Activated T-cell treated with anti-CD3 and anti-CD28 coated beads, Interleukin-2, amount 50 U/mL, for 4 hours (primary cell): Measurements from ENCODE around the gene ROBO1. TPM values are rescaled to one million over a fixed set of nuclear protein-coding genes. Genes with fewer than 3 reads are reported as not detected.

ENCODE experiments used
- ATAC-seq, 2 donors: fragments of 200-7000 bp; cut with Tn5 transposase; one replicate each; pipeline ENCODE4 v1.10.0; 2021
- DNase-seq: peaks from one replicate; pipeline ENCODE4 v3.0.0-alpha.2; 2020
- H3K27me3 Mint-ChIP-seq: one replicate; pipeline ENCODE4 v1.8.0; 2021; ENCODE audit warnings: low read depth, mixed read lengths
- H3K36me3 Mint-ChIP-seq: one replicate; pipeline ENCODE4 v1.8.0; 2022; ENCODE audit warnings: mixed read lengths; ENCODE audit not compliant: insufficient read depth
- H3K4me1 Mint-ChIP-seq: one replicate; pipeline ENCODE4 v1.8.0; 2021; ENCODE audit warnings: low read depth, mixed read lengths
- H3K4me3 Mint-ChIP-seq: one replicate; pipeline ENCODE4 v1.8.0; 2021; ENCODE audit warnings: mild to moderate bottlenecking, moderate library complexity, mixed read lengths
- H3K9me3 Mint-ChIP-seq: one replicate; pipeline ENCODE4 v1.8.0; 2021; ENCODE audit warnings: mixed read lengths
- total RNA-seq, 3 donors: library from RNA; stranded (reverse); gene quantifications; one replicate each; pipeline ENCODE4 v1.2.1, GENCODE V29; 2021

Gene ROBO1
- total RNA-seq, 3 donors from 2014 or later: 0.38 to 0.99 (median 0.95) TPM

DNA sequence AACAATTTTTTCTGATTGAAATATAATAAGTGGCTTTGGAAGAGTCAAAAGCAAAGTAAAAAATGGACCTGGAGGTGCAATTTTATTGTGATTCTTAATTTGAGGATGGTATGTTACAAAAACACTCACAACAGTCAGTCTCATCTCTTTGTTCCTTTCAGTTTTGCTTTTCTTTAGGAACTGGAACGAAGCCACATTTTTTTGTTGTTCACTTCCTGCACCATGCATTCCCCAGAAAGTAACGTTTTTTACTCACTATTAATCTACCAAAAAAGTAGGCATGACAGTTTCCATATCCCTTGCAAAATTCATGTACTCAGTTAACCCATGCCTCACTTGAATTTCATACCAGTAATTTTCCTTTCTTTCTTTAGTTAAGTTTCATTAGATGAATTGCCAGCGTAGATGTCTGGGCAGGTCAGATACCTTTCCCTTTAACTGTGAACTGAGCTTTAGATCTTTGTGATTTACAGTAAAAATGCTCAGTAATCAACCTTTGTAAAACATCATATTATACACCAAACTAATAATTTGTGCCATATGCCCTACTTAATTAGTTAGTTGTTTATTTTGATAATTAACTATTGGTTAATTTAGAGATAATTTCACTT is 384.3 kb downstream of the ROBO1 start:
- Mint-ChIP-seq H3K36me3 (no peaks in the 10 kb centered on the region), H3K27me3 (no peaks in the 10 kb centered on the region), H3K4me1 (no peaks in the 10 kb centered on the region), H3K9me3 (peaks cover 10% of the 10 kb centered on the region), H3K4me3 (no peak overlapping the region)
- DNase-seq: no peak
- no peak for ATAC-seq

DNA sequence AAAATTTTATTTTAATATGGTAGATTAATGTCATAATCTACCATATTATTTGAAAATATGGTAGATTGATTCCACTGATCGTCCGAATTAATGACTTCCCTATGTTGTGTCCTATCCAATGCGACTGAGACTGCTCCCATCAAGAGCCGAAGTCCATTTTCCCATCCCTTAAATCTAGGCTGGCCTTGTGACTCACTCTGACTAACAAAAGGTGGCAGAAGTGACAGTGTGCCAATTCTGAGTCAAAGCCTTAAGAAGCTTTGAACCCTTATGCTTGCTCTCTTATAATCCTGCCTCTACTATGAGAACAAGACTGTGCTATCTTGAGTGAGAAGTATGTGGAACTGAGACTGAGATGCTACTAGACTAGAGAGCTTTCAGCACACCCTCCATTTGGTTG is 387.2 kb downstream of the ROBO1 start:
- Mint-ChIP-seq H3K4me3 (no peak overlapping the region), H3K4me1 (no peaks in the 10 kb centered on the region), H3K9me3 (peaks cover 16% of the 10 kb centered on the region), H3K36me3 (no peaks in the 10 kb centered on the region), H3K27me3 (no peaks in the 10 kb centered on the region)
- no peak for ATAC-seq
- no peak for DNase-seq

DNA sequence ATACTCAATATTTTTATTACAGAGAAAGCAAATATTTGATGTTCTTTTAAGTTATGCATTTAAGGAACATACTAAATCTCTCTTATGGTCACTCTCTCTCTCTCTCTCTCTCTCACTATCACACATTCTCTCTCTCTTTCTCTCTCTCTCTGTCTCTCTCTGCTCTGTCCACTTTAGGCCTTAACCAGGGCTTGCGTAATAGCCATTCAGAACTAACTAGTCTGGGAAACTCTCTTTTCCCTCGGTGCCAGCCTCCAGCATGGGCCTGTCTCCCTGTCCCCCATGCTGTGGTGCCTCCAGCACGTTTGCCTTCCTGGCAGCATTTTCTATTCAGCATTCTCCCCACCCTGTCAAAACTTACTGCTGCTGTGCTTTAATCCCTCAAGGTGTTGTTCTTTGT is 389.7 kb downstream of the ROBO1 start:
- Mint-ChIP-seq H3K27me3 (no peaks in the 10 kb centered on the region), H3K9me3 (peaks cover 22% of the 10 kb centered on the region), H3K4me1 (no peaks in the 10 kb centered on the region), H3K36me3 (no peaks in the 10 kb centered on the region), H3K4me3 (no peak overlapping the region)
- DNase-seq (no peak), ATAC-seq (no peak)

DNA sequence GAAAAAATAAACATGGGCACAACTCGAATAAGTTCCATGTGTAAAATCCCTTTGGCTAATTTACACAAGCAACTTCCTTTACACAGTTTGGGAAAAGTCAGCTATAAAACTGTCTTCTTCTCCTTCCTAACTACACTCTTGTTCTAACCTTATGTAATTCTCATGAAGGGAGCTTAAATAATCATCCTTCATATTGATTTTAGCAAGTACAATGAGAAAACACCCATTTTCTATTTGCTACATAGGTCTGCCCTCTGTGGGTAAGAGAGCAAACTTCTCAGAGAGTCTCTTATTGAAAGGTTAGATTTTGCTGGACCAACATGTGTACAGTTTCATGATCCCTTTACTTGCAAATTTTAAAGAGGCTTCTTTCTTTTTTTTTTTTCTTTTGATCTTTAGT is 398.5 kb downstream of the ROBO1 start:
- ATAC-seq (no peak), DNase-seq (no peak)
- Mint-ChIP-seq H3K36me3 (no peaks in the 10 kb centered on the region), H3K9me3 (peaks cover 15% of the 10 kb centered on the region), H3K4me3 (no peak overlapping the region), H3K27me3 (no peaks in the 10 kb centered on the region), H3K4me1 (no peaks in the 10 kb centered on the region)

DNA sequence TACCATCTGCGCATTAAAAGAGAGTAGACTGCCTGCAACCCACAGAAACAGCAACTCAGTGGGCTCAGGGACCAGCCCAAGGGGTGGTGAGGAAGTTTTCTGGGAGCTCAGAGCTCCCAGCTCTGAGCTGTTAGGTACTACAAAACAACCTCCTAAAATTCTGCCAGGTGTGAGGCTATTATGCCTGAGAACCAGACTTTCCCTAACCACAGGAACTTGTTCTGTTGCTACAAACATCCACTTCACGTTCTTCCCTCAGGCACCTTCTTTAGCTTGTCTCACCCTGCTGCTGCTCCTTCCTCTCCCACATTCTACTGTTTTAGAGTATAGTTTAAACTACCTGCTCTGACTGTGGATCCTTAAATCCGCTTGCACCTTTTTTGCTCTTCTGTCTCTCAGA is 399.4 kb downstream of the ROBO1 start:
- H3K36me3 Mint-ChIP-seq: no peaks in the 10 kb centered on the region
- H3K27me3 Mint-ChIP-seq: no peaks in the 10 kb centered on the region
- ATAC-seq: no peak
- peaks cover 15% of the 10 kb centered on the region for H3K9me3 Mint-ChIP-seq
- no peak for DNase-seq
- no peaks in the 10 kb centered on the region for H3K4me1 Mint-ChIP-seq
- no peak overlapping the region for H3K4me3 Mint-ChIP-seq

DNA sequence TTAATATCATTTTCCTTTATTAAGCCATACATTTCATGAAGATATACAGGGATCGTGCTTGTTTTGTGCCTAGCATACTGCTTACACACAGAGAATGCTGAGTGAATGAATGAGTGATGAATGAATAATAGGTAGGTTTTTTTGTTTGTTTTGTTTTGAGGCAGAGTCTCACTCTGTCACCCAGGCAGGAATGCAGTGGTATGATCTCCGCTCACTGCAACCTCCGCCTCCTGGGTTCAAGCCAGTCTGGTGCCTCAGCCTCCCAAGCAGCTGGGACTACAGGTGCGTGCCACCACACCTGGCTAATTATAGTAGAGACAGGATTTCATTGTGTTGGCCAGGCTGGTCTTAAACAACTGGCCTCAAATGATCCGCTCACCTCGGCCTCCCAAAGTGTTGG is 400.0 kb downstream of the ROBO1 start:
- peaks cover 10% of the 10 kb centered on the region for H3K9me3 Mint-ChIP-seq
- no peaks in the 10 kb centered on the region for H3K4me1 Mint-ChIP-seq
- DNase-seq (no peak), ATAC-seq (no peak)
- H3K36me3 Mint-ChIP-seq: no peaks in the 10 kb centered on the region
- no peak overlapping the region for H3K4me3 Mint-ChIP-seq
- no peaks in the 10 kb centered on the region for H3K27me3 Mint-ChIP-seq

DNA sequence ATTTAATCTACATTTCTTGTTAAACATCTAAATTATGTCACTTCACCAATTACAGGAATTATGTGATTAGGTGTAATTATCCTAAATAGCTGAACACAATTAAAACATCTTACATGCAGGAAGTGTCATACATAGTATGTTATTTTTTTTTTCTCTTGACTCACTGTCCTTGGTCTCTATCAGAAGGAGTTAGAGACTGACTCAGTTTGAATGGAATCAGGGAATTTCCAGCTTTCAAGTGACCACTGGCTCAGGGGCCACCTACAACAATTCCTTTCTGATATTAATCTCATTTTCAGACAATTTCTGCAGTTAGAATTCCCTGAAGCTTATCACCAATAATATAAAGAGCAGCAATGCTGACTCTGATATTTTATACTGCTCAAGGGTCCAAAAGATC is 400.7 kb downstream of the ROBO1 start:
- Mint-ChIP-seq H3K9me3 (peaks cover 4% of the 10 kb centered on the region), H3K27me3 (no peaks in the 10 kb centered on the region), H3K36me3 (no peaks in the 10 kb centered on the region), H3K4me3 (no peak overlapping the region), H3K4me1 (no peaks in the 10 kb centered on the region)
- no peak for DNase-seq
- no peak for ATAC-seq

DNA sequence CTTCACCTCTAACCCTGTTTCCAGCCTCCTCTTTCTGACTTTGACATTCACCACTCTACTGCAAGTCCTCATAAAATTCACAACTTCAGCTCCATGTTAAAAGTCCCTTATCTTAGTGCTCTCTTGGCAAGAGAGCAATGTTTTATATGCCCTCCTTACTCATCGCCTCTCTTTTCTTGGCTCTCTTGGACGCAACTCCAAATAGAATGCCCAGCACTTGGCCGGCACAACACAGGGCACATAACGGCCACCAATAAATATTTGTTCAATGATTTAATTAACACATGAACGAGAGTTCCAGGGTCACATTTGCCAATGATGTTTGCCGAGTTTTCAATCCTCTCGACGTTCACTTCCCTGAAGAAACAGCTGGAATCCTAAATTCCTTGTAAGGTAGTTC is 401.4 kb downstream of the ROBO1 start:
- ATAC-seq: no peak
- no peak overlapping the region for H3K4me3 Mint-ChIP-seq
- no peak for DNase-seq
- no peaks in the 10 kb centered on the region for H3K4me1 Mint-ChIP-seq
- H3K9me3 Mint-ChIP-seq: peaks cover 4% of the 10 kb centered on the region
- H3K27me3 Mint-ChIP-seq: no peaks in the 10 kb centered on the region
- H3K36me3 Mint-ChIP-seq: no peaks in the 10 kb centered on the region

DNA sequence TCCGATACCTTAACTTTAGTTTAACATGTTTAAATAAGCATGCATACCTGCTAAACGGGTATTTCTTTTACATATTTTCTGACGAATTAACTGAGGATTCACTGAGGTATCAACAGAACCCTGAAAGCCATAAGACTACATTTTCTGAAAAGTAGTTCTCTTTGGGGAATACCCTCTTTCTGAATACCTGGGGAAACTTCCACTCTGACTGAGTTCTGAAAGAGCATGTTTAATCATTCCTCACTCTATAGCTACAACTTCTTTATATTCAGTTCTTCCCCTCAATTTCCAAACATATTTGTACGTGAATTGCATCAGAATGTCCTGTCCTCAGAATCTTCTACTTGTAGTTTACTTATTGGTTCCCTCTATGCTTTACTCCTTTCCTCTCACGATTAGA is 403.0 kb downstream of the ROBO1 start:
- DNase-seq: no peak
- no peaks in the 10 kb centered on the region for H3K27me3 Mint-ChIP-seq
- H3K9me3 Mint-ChIP-seq: peaks cover 4% of the 10 kb centered on the region
- H3K36me3 Mint-ChIP-seq: no peaks in the 10 kb centered on the region
- no peak for ATAC-seq
- H3K4me3 Mint-ChIP-seq: no peak overlapping the region
- H3K4me1 Mint-ChIP-seq: no peaks in the 10 kb centered on the region

DNA sequence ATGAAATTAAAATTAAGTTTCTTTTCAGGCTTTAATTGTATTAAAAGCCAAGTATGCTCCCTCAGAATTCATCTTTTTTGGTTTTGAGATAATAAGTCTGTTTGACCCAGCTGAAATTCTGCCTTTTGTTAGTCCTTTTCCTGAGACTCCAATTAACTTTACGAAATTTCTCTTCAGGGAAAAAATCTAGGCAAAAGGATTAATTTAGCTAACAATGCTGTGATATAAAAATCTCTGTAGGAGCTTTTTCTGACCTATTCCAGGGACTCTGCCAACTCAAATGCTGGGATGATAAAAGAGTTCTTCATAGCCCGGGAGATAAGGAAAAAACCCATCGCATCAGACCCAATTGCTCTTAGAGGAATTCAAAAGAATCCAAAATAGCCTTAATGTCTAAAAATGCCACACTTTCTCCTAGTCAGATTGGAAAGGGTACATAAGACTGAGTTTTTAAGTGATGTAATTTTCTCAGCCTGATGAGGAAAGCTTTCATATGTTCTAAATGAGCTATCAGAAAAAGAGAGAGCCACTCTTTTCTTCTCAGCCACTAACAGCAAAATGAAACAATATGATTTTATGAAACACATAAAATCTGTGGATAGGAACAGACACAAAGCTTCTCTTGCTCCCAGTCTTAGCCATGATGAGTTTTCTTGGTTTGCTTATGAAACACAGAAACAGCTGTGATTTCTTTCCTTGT is 405.1 kb downstream of the ROBO1 start:
- peaks cover 4% of the 10 kb centered on the region for H3K9me3 Mint-ChIP-seq
- no peak for DNase-seq
- H3K4me1 Mint-ChIP-seq: no peaks in the 10 kb centered on the region
- H3K27me3 Mint-ChIP-seq: no peaks in the 10 kb centered on the region
- no peaks in the 10 kb centered on the region for H3K36me3 Mint-ChIP-seq
- no peak for ATAC-seq
- H3K4me3 Mint-ChIP-seq: no peak overlapping the region

DNA sequence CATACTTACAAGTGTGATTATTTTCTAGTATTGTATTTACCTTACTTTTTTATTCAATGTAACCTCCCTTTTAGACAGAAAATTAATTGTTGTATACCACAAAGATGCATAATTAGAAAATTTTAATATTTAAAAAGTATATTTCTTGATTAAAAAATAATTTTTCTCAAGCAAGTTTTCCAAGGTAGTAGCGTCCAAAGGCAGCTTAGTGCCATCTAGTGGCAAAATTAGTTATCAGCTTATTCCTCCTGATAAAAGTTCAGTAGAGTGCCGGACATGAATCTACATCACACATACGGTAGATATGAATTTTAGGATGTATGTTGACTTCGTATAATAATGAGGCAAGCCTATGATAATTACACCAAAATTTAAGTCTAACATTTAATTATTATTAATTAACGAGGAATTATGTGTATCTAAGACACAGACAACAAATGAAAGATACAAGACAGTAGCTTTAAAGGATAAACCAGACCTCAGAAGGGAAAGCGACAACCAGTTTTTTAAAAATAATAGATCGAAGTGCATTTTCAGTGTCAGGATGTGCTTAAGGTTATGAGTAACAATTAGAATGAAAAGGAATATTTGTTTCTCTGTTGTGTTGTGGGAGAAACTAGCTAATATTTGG is 405.9 kb downstream of the ROBO1 start:
- no peaks in the 10 kb centered on the region for H3K27me3 Mint-ChIP-seq
- no peaks in the 10 kb centered on the region for H3K4me1 Mint-ChIP-seq
- peaks cover 4% of the 10 kb centered on the region for H3K9me3 Mint-ChIP-seq
- DNase-seq: no peak
- no peak overlapping the region for H3K4me3 Mint-ChIP-seq
- ATAC-seq: no peak
- H3K36me3 Mint-ChIP-seq: no peaks in the 10 kb centered on the region

DNA sequence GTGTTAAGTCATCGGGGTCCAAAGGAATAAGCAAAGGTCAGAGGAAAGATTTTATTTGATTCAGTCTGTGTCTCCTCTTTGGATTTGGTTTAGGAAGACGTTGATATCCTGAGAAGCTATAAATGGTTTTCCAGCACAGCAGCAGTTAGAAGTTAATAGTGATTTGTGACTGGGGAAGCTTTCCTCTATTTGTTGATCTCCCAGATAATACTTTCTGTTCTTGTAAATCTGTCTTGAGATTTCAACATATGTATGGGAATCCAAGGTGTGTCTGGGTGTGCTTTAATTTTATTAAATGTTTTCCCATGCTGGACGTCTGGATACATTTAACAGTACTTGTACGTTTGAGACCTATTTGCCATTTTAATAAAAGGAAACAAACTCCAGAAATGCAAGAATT is 409.5 kb downstream of the ROBO1 start:
- H3K4me3 Mint-ChIP-seq: no peak overlapping the region

DNA sequence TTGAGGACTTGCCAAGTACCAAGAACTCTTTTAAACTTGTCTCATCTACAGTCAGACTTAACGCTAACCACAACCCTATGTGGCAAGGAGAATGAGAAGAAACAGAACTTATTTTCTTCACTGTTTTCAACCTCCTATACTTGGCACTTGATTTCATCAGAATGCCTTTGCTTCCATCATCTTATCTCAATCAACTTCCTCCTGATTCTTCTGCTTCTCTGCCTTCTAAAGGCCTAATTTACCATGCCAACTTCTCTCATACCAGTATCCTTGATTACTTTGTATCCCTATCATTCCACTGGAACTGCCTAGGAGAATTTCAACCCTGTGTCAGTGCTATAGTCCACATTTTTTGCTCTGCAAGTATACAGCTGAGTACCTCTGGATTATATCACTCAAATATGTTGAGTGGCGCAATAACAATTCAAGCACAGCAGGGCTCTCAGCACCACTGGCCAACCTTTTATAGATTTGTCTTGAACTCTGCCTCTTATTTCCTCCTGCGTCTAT is 413.6 kb downstream of the ROBO1 start:
- Mint-ChIP-seq H3K36me3 (no peaks in the 10 kb centered on the region), H3K4me3 (no peak overlapping the region), H3K4me1 (no peaks in the 10 kb centered on the region), H3K27me3 (no peaks in the 10 kb centered on the region), H3K9me3 (no peaks in the 10 kb centered on the region)
- ATAC-seq (no peak), DNase-seq (no peak)

More for the DNA sequence above, 409.5 kb downstream of the ROBO1 start:
- ATAC-seq (no peak), DNase-seq (no peak)
- Mint-ChIP-seq H3K27me3 (no peaks in the 10 kb centered on the region), H3K4me1 (no peaks in the 10 kb centered on the region), H3K9me3 (no peaks in the 10 kb centered on the region), H3K36me3 (no peaks in the 10 kb centered on the region)

DNA sequence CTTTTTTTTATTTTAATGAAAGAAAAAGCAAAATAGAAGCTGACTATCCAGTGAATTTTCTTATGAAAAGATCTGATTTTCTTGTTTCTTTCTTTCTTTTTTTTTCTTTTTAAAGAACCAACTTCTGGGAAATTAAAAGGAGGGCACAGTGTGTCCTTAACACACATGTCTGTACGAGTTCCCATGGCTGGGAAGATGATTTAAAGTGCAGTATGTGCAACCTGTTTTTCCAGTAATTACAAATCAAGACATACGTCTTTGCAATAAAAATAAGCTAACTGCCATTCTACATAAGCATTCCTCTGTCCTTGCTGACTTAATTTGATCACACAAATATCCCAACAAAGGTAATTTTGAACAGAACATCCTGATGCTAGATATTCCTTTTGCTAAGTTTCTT is 416.1 kb downstream of the ROBO1 start:
- H3K36me3 Mint-ChIP-seq: no peaks in the 10 kb centered on the region
- DNase-seq (no peak), ATAC-seq (no peak)
- H3K4me3 Mint-ChIP-seq: no peak overlapping the region
- H3K27me3 Mint-ChIP-seq: no peaks in the 10 kb centered on the region
- H3K4me1 Mint-ChIP-seq: no peaks in the 10 kb centered on the region
- H3K9me3 Mint-ChIP-seq: peaks cover 4% of the 10 kb centered on the region
